ENCODE data around the gene AUTS2.

AUTS2 gene

GRCh38 chr7:70707823-70708243 lies 1109.6 kb downstream of the AUTS2 start (continued):
- no peak for TF ChIP-seq ZNF350 (tag by site-specific recombination; IDR thresholded peaks at IDR 0.05)
- TF ChIP-seq BCL6B (tag by site-specific recombination; IDR thresholded peaks at IDR 0.05): no peak
- no peak for TF ChIP-seq ZNF510 (tag by site-specific recombination; IDR thresholded peaks at IDR 0.05; ENCODE audit: insufficient replicate concordance)
- peak; percentile 61; the same call in 1 of the 2 replicates for TF ChIP-seq ZNF600 (tag by site-specific recombination; IDR thresholded peaks at IDR 0.05)
- peak; percentile 84 for TF ChIP-seq ZEB2 (tag by site-specific recombination; IDR thresholded peaks at IDR 0.05)
- no peak for TF ChIP-seq YY1 (tag by site-specific recombination; IDR thresholded peaks at IDR 0.05)
- no peak for TF ChIP-seq ZNF658 (tag by site-specific recombination; IDR thresholded peaks at IDR 0.05)
- TF ChIP-seq ZNF148 (tag by site-specific recombination; IDR thresholded peaks at IDR 0.05; ENCODE audit: borderline replicate concordance): no peak
- no peak for TF ChIP-seq ZBTB49 (tag by site-specific recombination; IDR thresholded peaks at IDR 0.05; ENCODE audit: low read depth)
- no peak for TF ChIP-seq ZBTB10 (tag by site-specific recombination; IDR thresholded peaks at IDR 0.05)
- TF ChIP-seq CTCF (tag by site-specific recombination; IDR thresholded peaks at IDR 0.05): no peak
- TF ChIP-seq ZNF785 (tag by site-specific recombination; IDR thresholded peaks at IDR 0.05): no peak
- peak; percentile 85 for TF ChIP-seq WT1 (tag by site-specific recombination; IDR thresholded peaks at IDR 0.05)
- TF ChIP-seq HOXA7 (CRISPR knock-in tag; IDR thresholded peaks at IDR 0.05; ENCODE audit: borderline replicate concordance): no peak
- TF ChIP-seq TSHZ1 (tag by site-specific recombination; IDR thresholded peaks at IDR 0.05; ENCODE audit: borderline replicate concordance): peak; percentile 69; the same call in 1 of the 2 replicates
- no peak for TF ChIP-seq ZNF280C (tag by site-specific recombination; IDR thresholded peaks at IDR 0.05)
- TF ChIP-seq ZNF639 (tag by site-specific recombination; IDR thresholded peaks at IDR 0.05): 0 out of 2 replicates have a peak, but pooled peaks have one; percentile 22
- TF ChIP-seq ZNF791 (tag by site-specific recombination; IDR thresholded peaks at IDR 0.05): no peak
- no peak for TF ChIP-seq ZNF423 (tag by site-specific recombination; IDR thresholded peaks at IDR 0.05)
- TF ChIP-seq KLF10 (tag by site-specific recombination; IDR thresholded peaks at IDR 0.05): peak; percentile 60; the same call in 1 of the 2 replicates
- no peak for TF ChIP-seq ZFP41 (tag by site-specific recombination; IDR thresholded peaks at IDR 0.05; ENCODE audit: borderline replicate concordance)
